HepG2 (cell line): ENCODE data around the gene STX4. TPM values are rescaled to one million over a fixed set of nuclear protein-coding genes. Genes with fewer than 3 reads are reported as not detected.
A peak's percentile ranks its signal among the peaks of the same experiment; 100 is the strongest.

Experiments
- ATF3 ChIP-seq: sonication (generic); formaldehyde crosslinking; IDR thresholded peaks from 2 replicates; pipeline ENCODE4 v1.4.0; 2020; ENCODE audit warnings: missing genetic modification reagents
- HOXA7 ChIP-seq: sonication (generic); formaldehyde crosslinking; IDR thresholded peaks from 2 replicates; pipeline ENCODE4 v1.8.1; 2022; ENCODE audit warnings: mild to moderate bottlenecking, missing genetic modification reagents, moderate library complexity
- KDM4B ChIP-seq: sonication (generic); formaldehyde crosslinking; IDR thresholded peaks from 2 replicates; pipeline ENCODE4 v1.4.0; 2020; ENCODE audit warnings: missing genetic modification reagents
- KLF16 ChIP-seq, 2 experiments: sonication (generic) in 1 of 2; formaldehyde crosslinking in 1 of 2; IDR thresholded peaks; 2 replicates each; pipeline versions ENCODE4 v1.6.1 to v1.8.0; 2016 to 2023; ENCODE audit warnings: missing genetic modification reagents in 2 of 2, missing compliant biosample characterization in 1 of 2
- MAF1 ChIP-seq: sonication (generic); formaldehyde crosslinking; IDR thresholded peaks from 2 replicates; pipeline ENCODE4 v1.5.0; 2020; ENCODE audit warnings: missing genetic modification reagents, borderline replicate concordance
- MAZ ChIP-seq, 2 experiments: sonication (generic) in 1 of 2; formaldehyde crosslinking in 1 of 2; IDR thresholded peaks; 2 replicates each; pipeline versions ENCODE4 v1.5.0 to v1.6.1; 2012 to 2020; ENCODE audit warnings: low read depth in 2 of 2, mild to moderate bottlenecking in 2 of 2, borderline replicate concordance in 1 of 2, improper control_type of control experiment in 1 of 2, low read length in 1 of 2, missing genetic modification reagents in 1 of 2, moderate library complexity in 1 of 2
- PAXIP1 ChIP-seq: sonication (generic); formaldehyde crosslinking; conservative IDR thresholded peaks from 2 replicates; pipeline ENCODE4 v1.4.0; 2020; ENCODE audit warnings: mild to moderate bottlenecking, missing genetic modification reagents, moderate library complexity
- SRF ChIP-seq: IDR thresholded peaks from 2 replicates; pipeline ENCODE4 v1.6.1; 2011; ENCODE audit warnings: mild to moderate bottlenecking, low read depth, low read length, moderate library complexity
- THAP8 ChIP-seq: sonication (generic); formaldehyde crosslinking; IDR thresholded peaks from 2 replicates; pipeline ENCODE4 v1.5.1; 2020; ENCODE audit warnings: missing genetic modification reagents, mild to moderate bottlenecking, borderline replicate concordance
- TOPORS ChIP-seq: sonication (generic); formaldehyde crosslinking; IDR thresholded peaks from 2 replicates; pipeline ENCODE4 v1.8.0; 2023; ENCODE audit warnings: mild to moderate bottlenecking, missing genetic modification reagents
- ZBTB20 ChIP-seq: sonication (generic); formaldehyde crosslinking; IDR thresholded peaks from 2 replicates; pipeline ENCODE4 v1.8.1; 2023; ENCODE audit warnings: missing genetic modification reagents, low read depth, mild to moderate bottlenecking, borderline replicate concordance
- ZNF331 ChIP-seq: sonication (generic); formaldehyde crosslinking; IDR thresholded peaks from 2 replicates; pipeline ENCODE4 v1.4.0; 2020; ENCODE audit warnings: missing genetic modification reagents
- ZNF607 ChIP-seq: sonication (generic); formaldehyde crosslinking; IDR thresholded peaks from 2 replicates; pipeline ENCODE4 v1.5.1; 2020; ENCODE audit warnings: missing genetic modification reagents, mild to moderate bottlenecking, borderline replicate concordance
- ZNF615 ChIP-seq: sonication (generic); formaldehyde crosslinking; IDR thresholded peaks from 2 replicates; pipeline ENCODE4 v1.5.0; 2020; ENCODE audit warnings: mild to moderate bottlenecking, missing genetic modification reagents, borderline replicate concordance
- ZNF770 ChIP-seq: sonication (generic); formaldehyde crosslinking; IDR thresholded peaks from 2 replicates; pipeline ENCODE4 v1.5.0; 2020; ENCODE audit warnings: mild to moderate bottlenecking, missing genetic modification reagents
- ZNF782 ChIP-seq: sonication (generic); formaldehyde crosslinking; IDR thresholded peaks from 2 replicates; pipeline ENCODE4 v1.4.0; 2020; ENCODE audit warnings: missing genetic modification reagents, mild to moderate bottlenecking, borderline replicate concordance
- polyA plus RNA-seq, 8 experiments: library from polyadenylated mRNA; depleted of rRNA in 3 of 8; stranded (reverse) in 7 of 8; unstranded in 1 of 8; fragments of >200 nt; fragmentation: Illumina TruSeq in 4 of 8; extraction: Trizol in 4 of 8; gene quantifications; 2 replicates each; pipeline versions ENCODE4 v1.2.1 to v1.2.3, GENCODE V29; 2011 to 2016; ENCODE audit warnings: low read depth in 4 of 8, missing spikeins in 1 of 8, mixed read lengths in 1 of 8; ENCODE audit not compliant: insufficient read depth in 1 of 8
- total RNA-seq, 5 experiments: library from RNA; depleted of rRNA; stranded (reverse); fragments of >200 nt; fragmentation: Illumina TruSeq; extraction: Trizol; gene quantifications; 2 replicates each; pipeline ENCODE4 v1.2.3, GENCODE V29; 2016; ENCODE audit warnings: low read depth in 1 of 5

Gene STX4
- total and polyA plus RNA-seq, 2 of the 13 experiments (the other 11 are each of a cell fraction or from before 2014, with no cell fraction given): 29.2 to 34.6 TPM

GRCh38 chr16:31073970-31074813 lies 40.8 kb downstream of the STX4 start, which contains the start of the genes ZNF646 and ZNF668 (continued):
- TF ChIP-seq TOPORS (CRISPR knock-in tag) (peak; percentile 35; the same call in 1 of the 2 replicates), ZNF615 (no peak; the same call in 1 of the 2 replicates), MAF1 (CRISPR knock-in tag) (peak; percentile 83; the same call in 1 of the 2 replicates), ZNF770 (CRISPR knock-in tag) (peak; percentile 53), PAXIP1 (CRISPR knock-in tag) (no peak; the same call in 1 of the 2 replicates), ATF3 (CRISPR knock-in tag) (no peak), SRF (peak; percentile 70; the same call in 1 of the 2 replicates), MAZ (IDR thresholded peaks at IDR 0.05; ENCODE audit: borderline replicate concordance, low read depth, low read length) (0 out of 2 replicates have a peak, but pooled peaks have one; percentile 18), MAZ (CRISPR knock-in tag; IDR thresholded peaks at IDR 0.05; ENCODE audit: low read depth) (no peak; the same call in 1 of the 2 replicates), KDM4B (CRISPR knock-in tag) (peak; percentile 74; the same call in 1 of the 2 replicates), KLF16 (CRISPR knock-in tag; IDR thresholded peaks at IDR 0.05) (peak; percentile 51 to 94; a peak in 1 of 4 replicates), ZNF331 (peak; percentile 90), ZNF782 (CRISPR knock-in tag) (no peak; the same call in 1 of the 2 replicates), THAP8 (CRISPR knock-in tag) (no peak), HOXA7 (CRISPR knock-in tag) (no peak), ZNF607 (CRISPR knock-in tag) (peak; percentile 64; the same call in 1 of the 2 replicates), ZBTB20 (CRISPR knock-in tag) (no peak; the same call in 1 of the 2 replicates)
